ENCODE measurements around the gene HLA-DQA1.
"Not testable (repeated sequence)": the region's sequence is repeated elsewhere in the genome, so short reads cannot be mapped to it uniquely, and the experiment has no call there.

Gene HLA-DQA1

GRCh38 chr6:32622545-32623401, 14.4 kb upstream of the HLA-DQA1 start:
- DNase-seq, result peak in 4 of 5 experiments; percentile 6 to 98 (median 62)

- DNase-seq, result peak in 1 of 5 experiments; percentile 85
Measured at GRCh38 chr6:32623693-32624092, 13.5 kb upstream of the HLA-DQA1 start.

GRCh38 chr6:32624565-32624964, 12.6 kb upstream of the HLA-DQA1 start:
- DNase-seq, result no peak

GRCh38 chr6:32625137-32625536, 12.1 kb upstream of the HLA-DQA1 start:
- DNase-seq, result no peak

GRCh38 chr6:32627249-32627648, 10.0 kb upstream of the HLA-DQA1 start:
- peak in 1 of 5 experiments; percentile 60 for DNase-seq

GRCh38 chr6:32627831-32628230, 9.4 kb upstream of the HLA-DQA1 start:
- DNase-seq, result peak in 3 of 5 experiments; percentile 7 to 87 (median 10)

GRCh38 chr6:32629793-32630192, 7.4 kb upstream of the HLA-DQA1 start:
- DNase-seq, result not testable (repeated sequence)

GRCh38 chr6:32635526-32636123, 1.6 kb upstream of the HLA-DQA1 start:
- DNase-seq, result no peak

DNA sequence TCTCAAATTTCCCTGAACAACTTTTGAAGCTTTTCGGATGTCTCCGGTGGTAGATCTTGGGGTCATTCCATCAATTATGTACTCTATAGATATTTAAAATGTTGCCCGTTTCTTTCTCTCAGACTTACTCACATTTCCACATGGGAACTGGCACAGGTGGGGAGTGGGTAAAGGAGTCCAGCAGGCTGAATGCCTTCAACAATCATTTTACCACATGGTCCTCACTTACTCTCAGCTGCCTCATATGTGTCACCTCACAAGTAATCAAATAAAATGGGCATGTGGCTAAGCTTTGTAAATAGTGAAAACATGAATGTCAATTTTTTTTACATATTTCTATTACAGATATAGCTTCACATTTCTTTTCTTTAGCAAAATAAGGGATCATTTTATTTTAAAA, 677 bp downstream of the HLA-DQA1 start:
- no peak for DNase-seq

GRCh38 chr6:32638532-32639219, 1.5 kb downstream of the HLA-DQA1 start:
- no peak for DNase-seq

DNA sequence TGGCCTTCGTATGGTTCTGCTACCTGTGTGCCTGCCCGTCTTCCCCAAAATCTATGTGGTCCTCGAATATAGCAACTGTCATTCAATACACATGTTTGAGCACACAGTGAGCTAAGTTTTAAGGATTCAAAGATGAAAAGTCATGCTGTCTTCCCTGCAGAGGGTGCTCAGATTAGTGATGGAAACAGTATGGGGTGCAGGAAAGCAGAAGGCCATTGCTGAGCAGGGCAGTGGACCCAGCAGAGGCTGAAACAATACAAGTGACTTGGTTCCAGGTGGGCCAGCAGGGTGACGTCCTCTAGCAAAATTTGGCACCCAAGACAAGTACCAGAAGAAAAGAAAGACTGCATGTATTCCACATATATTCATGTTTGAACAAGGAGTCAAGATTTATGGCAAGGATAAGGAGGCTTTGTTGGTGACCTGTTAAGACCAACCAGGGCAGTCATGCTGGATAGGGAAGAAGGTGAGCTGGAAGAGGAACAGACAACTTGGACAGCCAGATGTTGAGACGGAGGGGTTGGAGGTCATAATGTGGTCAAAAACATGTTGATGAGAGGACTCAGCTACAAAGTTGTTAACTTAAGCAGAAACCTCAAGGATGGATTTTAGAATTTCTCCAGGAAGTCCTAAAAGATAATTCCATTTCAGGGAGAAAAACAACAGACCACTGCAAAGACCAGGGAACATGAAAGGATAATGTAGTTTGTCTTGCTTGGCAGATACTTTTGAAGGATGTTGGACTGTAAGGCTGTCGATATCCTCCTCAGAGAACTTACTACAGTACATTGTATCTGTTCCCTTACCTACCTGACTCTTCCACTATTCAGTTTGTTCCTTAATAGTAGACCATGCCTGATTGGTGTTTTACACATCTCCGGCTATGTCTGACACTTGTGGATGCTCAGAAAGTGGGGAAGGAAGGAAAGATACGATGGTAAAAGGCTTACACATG, 2.5 kb downstream of the HLA-DQA1 start:
- no peak for DNase-seq

DNA sequence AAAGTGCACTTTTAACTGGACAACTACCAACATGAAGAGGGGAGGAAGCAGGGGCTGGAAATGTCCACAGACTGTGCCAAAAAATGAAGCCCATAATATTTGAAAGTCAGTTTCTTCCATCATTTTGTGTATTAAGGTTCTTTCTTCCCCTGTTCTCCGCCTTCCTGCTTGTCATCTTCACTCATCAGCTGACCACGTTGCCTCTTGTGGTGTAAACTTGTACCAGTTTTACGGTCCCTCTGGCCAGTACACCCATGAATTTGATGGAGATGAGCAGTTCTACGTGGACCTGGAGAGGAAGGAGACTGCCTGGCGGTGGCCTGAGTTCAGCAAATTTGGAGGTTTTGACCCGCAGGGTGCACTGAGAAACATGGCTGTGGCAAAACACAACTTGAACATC, 3.9 kb downstream of the HLA-DQA1 start:
- DNase-seq, result no peak

DNA sequence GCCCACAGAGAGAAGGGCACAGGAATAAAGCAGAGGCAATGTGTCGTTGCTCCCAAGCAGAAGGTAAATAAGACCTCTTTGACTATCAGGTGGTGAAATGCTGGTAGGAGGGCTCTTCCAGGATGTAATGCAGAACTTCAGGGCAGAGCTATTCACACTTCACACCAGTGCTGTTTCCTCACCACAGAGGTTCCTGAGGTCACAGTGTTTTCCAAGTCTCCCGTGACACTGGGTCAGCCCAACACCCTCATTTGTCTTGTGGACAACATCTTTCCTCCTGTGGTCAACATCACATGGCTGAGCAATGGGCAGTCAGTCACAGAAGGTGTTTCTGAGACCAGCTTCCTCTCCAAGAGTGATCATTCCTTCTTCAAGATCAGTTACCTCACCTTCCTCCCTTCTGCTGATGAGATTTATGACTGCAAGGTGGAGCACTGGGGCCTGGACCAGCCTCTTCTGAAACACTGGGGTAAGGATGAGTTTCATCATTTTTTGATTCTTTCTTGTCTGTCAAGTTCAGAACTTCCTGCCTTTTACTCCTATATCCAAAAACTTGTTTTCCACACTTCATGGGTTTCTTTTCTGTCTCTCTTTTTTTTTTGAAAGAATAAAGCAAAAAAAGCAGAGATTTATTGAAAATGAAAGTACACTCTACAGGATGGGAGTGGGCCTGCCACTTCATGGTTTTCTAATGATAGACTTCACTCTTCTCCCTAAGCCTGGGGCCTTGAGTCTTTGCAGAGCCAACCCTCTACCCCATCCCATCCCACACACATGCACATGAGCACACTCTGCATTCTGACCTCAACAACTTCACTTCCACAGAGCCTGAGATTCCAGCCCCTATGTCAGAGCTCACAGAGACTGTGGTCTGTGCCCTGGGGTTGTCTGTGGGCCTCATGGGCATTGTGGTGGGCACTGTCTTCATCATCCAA, 4.8 kb downstream of the HLA-DQA1 start:
- not testable (repeated sequence) for DNase-seq

DNA sequence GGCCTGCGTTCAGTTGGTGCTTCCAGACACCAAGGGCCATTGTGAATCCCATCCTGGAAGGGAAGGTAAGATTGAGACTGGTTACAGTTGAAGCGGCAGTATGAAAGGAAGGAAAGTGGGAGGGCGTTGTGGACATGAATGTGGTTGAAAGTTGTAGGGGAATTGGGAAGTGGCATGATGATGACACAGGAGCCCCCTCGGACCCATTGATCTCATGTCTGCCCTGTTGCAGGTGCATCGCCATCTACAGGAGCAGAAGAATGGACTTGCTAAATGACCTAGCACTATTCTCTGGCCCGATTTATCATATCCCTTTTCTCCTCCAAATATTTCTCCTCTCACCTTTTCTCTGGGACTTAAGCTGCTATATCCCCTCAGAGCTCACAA, 5.5 kb downstream of the HLA-DQA1 start:
- DNase-seq, result no peak

- DNase-seq, result no peak
Measured at GRCh38 chr6:32643904-32644303, 6.7 kb downstream of the HLA-DQA1 start.

DNA sequence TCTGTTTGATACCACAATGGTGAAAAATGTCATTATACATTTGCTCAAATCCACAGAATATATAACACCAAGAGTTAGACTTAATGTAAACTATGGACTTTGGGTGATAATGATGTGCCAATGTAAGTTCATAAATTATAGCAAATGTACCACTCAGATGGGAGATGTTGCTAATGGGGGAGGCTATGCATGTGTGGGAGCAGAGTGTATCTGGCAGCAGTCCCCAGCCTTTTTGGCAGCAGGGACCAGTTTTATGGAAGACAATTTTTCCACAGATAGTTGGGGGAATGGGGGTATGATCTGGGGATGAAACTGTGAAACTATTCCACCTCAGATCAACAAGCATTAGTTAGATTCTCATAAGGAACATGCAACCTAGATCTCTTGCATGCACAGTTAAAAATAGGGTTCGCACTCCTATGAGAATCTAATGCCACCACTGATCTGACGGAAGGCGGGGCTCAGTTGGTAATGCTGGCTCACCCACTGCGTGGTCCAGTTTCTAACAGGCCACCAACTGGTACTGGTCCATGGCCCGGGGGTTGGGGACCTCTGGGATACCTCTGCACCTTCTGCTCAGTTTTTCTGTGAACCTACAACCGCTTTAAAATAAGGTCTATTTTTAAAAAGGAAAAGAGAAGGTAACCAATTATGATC, 8.0 kb downstream of the HLA-DQA1 start:
- DNase-seq, result no peak

DNA sequence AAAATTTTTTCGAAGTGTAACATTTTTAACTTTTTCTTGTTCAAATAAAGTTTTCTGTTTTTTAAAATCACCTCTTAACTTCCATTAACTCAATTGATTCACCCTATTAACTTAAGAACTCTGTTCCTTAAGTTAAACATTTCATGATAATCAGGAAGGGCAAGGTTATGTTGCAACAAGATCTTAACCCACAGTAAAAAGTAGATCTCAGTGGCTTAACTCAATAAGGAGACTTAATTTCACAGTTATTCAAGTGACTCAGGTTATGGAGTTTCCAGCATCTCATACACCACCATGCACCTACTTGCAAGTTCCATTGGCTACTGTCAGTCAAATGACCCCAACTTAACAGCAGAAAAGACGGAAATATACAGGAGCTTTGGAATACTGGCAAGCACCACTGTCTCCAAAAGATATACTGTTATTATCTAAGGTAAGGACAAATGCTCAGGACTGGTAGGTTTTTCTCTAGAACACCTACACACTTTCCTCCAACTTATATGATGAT, 18.1 kb downstream of the HLA-DQA1 start:
- DNase-seq, result no peak

DNA sequence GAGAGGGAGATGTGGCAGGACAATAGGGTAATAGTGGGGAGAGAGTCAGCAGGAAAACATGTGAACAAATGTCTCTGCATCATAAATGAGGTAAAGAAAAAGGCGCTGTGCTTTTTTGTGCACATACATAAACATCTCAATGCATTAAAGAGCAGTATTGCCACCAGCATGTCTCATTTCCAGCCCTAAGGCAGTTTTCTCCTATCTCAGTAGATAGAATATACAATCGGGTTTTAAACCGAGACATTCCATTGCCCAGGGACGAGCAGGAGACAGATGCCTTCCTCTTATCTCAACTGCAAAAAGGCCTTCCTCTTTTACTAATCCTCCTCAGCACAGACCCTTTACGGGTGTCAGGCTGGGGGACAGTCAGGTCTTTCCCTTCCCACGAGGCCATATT, 20.1 kb downstream of the HLA-DQA1 start:
- DNase-seq, result not testable (repeated sequence)

DNA sequence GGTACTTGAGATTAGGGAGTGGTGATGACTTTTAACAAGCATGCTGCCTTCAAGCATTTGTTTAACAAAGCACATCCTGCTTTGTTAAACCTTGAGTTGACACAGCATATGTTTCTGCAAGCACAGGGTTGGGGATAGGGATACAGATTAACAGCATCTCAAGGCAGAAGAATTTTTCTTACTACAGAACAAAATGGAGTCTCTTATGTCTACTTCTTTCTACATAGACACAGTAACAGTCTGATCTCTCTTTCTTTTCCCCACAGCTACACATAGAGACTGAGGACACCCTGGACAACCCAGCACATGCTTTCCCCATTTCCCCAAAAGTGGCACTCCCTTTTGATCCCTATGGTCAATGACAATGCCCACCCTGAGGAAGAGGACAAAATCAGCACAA, 20.6 kb downstream of the HLA-DQA1 start:
- DNase-seq, result not testable (repeated sequence)

- no peak for DNase-seq
Measured at GRCh38 chr6:32658268-32658897, 21.2 kb downstream of the HLA-DQA1 start.
